ENCODE measurements around the gene NCF4. TPM values are rescaled to one million over a fixed set of nuclear protein-coding genes. Genes with fewer than 3 reads are reported as not detected.

NCF4 gene
- polyA plus RNA-seq, 3 donors: 206 to 249 (median 209) TPM

DNA sequence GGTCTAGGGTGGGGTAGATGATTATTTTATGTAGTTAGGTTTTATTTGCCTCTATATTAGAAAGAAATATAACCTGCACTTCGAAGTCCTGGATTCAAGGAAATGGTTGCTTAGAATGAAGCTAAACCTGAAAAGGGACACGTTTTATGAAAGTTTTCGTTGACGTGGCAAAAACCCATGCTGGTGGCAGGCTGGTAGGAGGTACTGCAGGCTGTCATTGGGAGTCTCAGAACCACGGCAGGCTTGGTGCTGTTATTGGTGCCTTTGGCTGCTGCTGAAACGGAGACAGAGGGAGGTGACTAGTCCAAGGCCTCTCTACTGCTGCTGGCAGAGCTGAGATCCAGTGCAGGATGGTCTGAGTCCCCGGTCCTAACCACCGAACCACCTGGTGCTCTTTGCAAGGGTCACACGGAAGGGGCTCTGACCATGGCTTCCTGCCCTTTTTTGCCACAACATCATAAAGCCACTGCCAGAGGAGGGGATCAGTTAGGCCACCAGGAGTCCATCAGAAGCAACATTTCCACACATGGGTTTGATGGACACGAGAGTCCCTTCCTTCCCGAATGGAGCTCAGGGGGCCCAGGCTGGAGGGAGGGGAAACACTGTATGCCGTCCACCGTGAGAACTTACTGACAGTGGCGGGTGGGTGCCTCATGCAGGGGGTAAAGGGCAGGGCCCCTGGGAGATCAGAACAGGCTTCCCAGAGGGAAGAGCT is 66.1 kb downstream of the NCF4 start:
- no peaks in the 10 kb centered on the region for H3K27me3 Mint-ChIP-seq (ENCODE audit: low read depth in 3 of 3)
- no peak overlapping the region for H3K4me2 ChIP-seq (replicated peaks; ENCODE audit: extremely low read depth, low read length, poor library complexity, severe bottlenecking)
- H3K9me3 ChIP-seq (replicated peaks in 1 of 2; ENCODE audit: control insufficient read depth in 1 of 2, insufficient read depth in 1 of 2, low read length in 2 of 2): no peaks in the 10 kb centered on the region
- TF ChIP-seq, protein P1, sequence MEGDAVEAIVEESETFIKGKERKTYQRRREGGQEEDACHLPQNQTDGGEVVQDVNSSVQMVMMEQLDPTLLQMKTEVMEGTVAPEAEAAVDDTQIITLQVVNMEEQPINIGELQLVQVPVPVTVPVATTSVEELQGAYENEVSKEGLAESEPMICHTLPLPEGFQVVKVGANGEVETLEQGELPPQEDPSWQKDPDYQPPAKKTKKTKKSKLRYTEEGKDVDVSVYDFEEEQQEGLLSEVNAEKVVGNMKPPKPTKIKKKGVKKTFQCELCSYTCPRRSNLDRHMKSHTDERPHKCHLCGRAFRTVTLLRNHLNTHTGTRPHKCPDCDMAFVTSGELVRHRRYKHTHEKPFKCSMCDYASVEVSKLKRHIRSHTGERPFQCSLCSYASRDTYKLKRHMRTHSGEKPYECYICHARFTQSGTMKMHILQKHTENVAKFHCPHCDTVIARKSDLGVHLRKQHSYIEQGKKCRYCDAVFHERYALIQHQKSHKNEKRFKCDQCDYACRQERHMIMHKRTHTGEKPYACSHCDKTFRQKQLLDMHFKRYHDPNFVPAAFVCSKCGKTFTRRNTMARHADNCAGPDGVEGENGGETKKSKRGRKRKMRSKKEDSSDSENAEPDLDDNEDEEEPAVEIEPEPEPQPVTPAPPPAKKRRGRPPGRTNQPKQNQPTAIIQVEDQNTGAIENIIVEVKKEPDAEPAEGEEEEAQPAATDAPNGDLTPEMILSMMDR (IDR thresholded peaks at IDR 0.05): no peak
- H3K9me3 Mint-ChIP-seq: peaks cover 0 to 2% (median 0%) of the 10 kb centered on the region in 7 donors
- no peak overlapping the region for H3K9ac ChIP-seq (ENCODE audit: insufficient read depth, low read length, poor library complexity, severe bottlenecking)
- no peak for DNase-seq
- H3K27ac Mint-ChIP-seq: peak overlapping the region in 3 of 7 donors; percentile 9 to 35 (median 27)
- no peak overlapping the region for H3K27ac ChIP-seq (ENCODE audit: low read depth in 1 of 2, low read length in 2 of 2)
- peaks cover 6% of the 10 kb centered on the region for H3K79me2 ChIP-seq (ENCODE audit: insufficient read depth, low read length)
- 94% methylated on average over 10 of the region's 14 CpGs for WGBS (ENCODE audit: insufficient coverage)
- H4K20me1 ChIP-seq (ENCODE audit: insufficient read depth, low read length): peaks cover 92% of the 10 kb centered on the region
- H3K36me3 ChIP-seq (replicated peaks in 1 of 2; ENCODE audit: control insufficient read depth in 1 of 2, insufficient read depth in 2 of 2, low read length in 2 of 2): peaks cover 95 to 100% of the 10 kb centered on the region in 2 donors
- H3K27me3 ChIP-seq (ENCODE audit: control insufficient read depth in 2 of 2, insufficient read depth in 2 of 2, low read length in 2 of 2): no peaks in the 10 kb centered on the region
- no peak overlapping the region for H2AFZ ChIP-seq (ENCODE audit: insufficient read depth, low read depth, low read length, poor library complexity, severe bottlenecking)
- H3K4me1 ChIP-seq (ENCODE audit: control insufficient read depth in 1 of 2, insufficient read depth in 2 of 2, low read length in 2 of 2): peaks cover 20 to 21% of the 10 kb centered on the region in 2 donors
- intact Hi-C loops (cut with micrococcal nuclease): no loop called here
- H3K36me3 Mint-ChIP-seq: peaks cover 92 to 100% of the 10 kb centered on the region in 2 donors
- H3K4me3 Mint-ChIP-seq: no peak overlapping the region
- no peak overlapping the region for H3K4me3 ChIP-seq (replicated peaks in 1 of 3; ENCODE audit: low read depth in 2 of 3, low read length in 3 of 3)
- H3K4me1 Mint-ChIP-seq: peaks cover 17% of the 10 kb centered on the region

Other genes starting within 250 kb of the NCF4 start
- not detected for gene CACNG2, start 157.3 kb upstream of the NCF4 start, polyA plus RNA-seq
- 10 to 100 TPM; 12.5 to 16.9 (median 14.6) TPM for gene IFT27, start 84.9 kb upstream of the NCF4 start, polyA plus RNA-seq
- gene PVALB, start 44.0 kb upstream of the NCF4 start, polyA plus RNA-seq: under 1 TPM in 1 of 3 donors, not detected in 2; 0.65 TPM
- gene CSF2RB, start 52.6 kb downstream of the NCF4 start, polyA plus RNA-seq: 10 to 100 TPM; 29.9 to 91.1 (median 52.7) TPM
- gene TST, start 158.4 kb downstream of the NCF4 start, polyA plus RNA-seq: 10 to 100 TPM; 17.3 to 41.7 (median 34.5) TPM
- gene MPST, start 158.7 kb downstream of the NCF4 start, polyA plus RNA-seq: 10 to 100 TPM; 27.9 to 53.7 (median 51.2) TPM
- 10 to 100 TPM in 1 of 3 donors, 1 to 10 TPM in 2; 8.4 to 40.0 (median 9.0) TPM for gene KCTD17, start 190.7 kb downstream of the NCF4 start, polyA plus RNA-seq
- not detected for gene TMPRSS6, start 248.7 kb downstream of the NCF4 start, polyA plus RNA-seq

All from CD14-positive monocyte (primary cell).